Subcutaneous abdominal adipose tissue (tissue), 5 donors: ENCODE results near the gene NAT8L.

Source experiments
- H3K27ac ChIP-seq: one replicate; pipeline ENCODE4 v1.7.0; 2013; ENCODE audit warnings: low read depth, mild to moderate bottlenecking, inconsistent platforms, low read length, moderate library complexity
- H3K27me3 ChIP-seq, 5 donors: one replicate each; pipeline ENCODE4 v1.7.0; 2013; ENCODE audit warnings: low read length in 5 of 5, inconsistent platforms in 1 of 5; ENCODE audit not compliant: control insufficient read depth in 5 of 5, insufficient read depth in 4 of 5
- H3K36me3 ChIP-seq, 5 donors: one replicate each; pipeline ENCODE4 v1.7.0; 2013; ENCODE audit warnings: low read length in 5 of 5; ENCODE audit not compliant: control insufficient read depth in 5 of 5, insufficient read depth in 5 of 5
- H3K4me1 ChIP-seq, 5 donors: one replicate each; pipeline ENCODE4 v1.7.0; 2013; ENCODE audit warnings: low read length in 5 of 5, mild to moderate bottlenecking in 3 of 5, moderate library complexity in 1 of 5; ENCODE audit not compliant: control insufficient read depth in 5 of 5, insufficient read depth in 5 of 5
- H3K4me3 ChIP-seq, 5 donors: one replicate each; pipeline ENCODE4 v1.7.0; 2013; ENCODE audit warnings: low read length in 5 of 5, low read depth in 1 of 5
- H3K9ac ChIP-seq, 5 donors: one replicate each; pipeline ENCODE4 v1.7.0; 2013; ENCODE audit warnings: low read length in 5 of 5, mild to moderate bottlenecking in 4 of 5, moderate library complexity in 3 of 5
- H3K9me3 ChIP-seq, 5 donors: one replicate each; pipeline ENCODE4 v1.7.0; 2013; ENCODE audit warnings: low read length in 5 of 5; ENCODE audit not compliant: control insufficient read depth in 5 of 5
- donor health status: healthy.
- donor health status: healthy.
- donor health status: healthy.
- donor health status: healthy.
- donor health status: healthy.

The NAT8L gene

DNA sequence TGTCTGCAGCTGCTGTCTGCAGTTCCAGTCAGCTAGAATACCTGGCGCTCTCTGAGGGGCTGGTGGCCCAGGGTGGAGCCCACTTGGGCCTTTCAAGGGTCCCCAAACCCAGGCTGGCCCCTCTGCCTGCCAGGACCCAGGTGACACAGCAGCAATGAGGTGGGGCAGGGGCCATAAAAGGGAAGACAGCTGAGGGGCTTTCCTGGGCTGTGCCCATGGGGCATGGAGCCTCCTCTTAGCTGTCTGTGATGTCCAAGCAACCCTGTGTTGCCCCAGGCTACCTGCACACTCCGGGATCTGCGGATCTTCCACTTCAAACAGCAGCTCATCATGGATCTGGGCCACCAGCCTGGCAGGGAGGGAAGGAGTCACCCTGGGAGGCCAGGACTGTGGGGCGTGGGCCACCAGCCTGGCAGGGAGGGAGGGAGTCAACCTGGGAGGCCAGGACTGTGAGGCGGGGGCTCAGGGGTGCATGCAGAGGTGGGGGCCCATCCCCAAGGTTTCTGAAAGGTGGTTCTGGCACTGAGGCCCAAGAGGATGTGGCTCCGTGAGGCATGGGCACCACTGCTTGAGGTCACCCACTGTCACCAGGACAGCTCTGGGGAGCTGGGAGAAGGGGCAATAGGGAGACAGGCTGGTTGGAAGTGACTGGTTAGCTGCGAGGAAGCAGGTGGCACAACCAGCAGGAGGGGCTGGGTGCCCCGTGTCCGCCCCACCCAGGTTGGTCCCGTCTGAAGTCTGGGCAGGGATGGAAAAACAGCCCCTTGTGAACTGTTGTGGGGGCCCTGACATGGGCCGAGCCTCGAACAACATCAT lies 16.3 kb downstream of the NAT8L start:
- H3K4me1 ChIP-seq: peaks cover 0 to 10% (median 9%) of the 10 kb centered on the region in 5 donors
- H3K4me3 ChIP-seq: no peak overlapping the region
- H3K27me3 ChIP-seq: no peaks in the 10 kb centered on the region
- no peaks in the 10 kb centered on the region for H3K9me3 ChIP-seq
- H3K9ac ChIP-seq: no peak overlapping the region
- H3K27ac ChIP-seq: no peak overlapping the region
- H3K36me3 ChIP-seq: peaks cover 0 to 2% (median 0%) of the 10 kb centered on the region in 5 donors

GRCh38 chr4:2075987-2076907 lies 17.1 kb downstream of the NAT8L start:
- no peak overlapping the region for H3K9ac ChIP-seq
- H3K4me1 ChIP-seq: peaks cover 0 to 8% (median 6%) of the 10 kb centered on the region in 5 donors
- H3K36me3 ChIP-seq: peaks cover 0 to 5% (median 0%) of the 10 kb centered on the region in 5 donors
- no peak overlapping the region for H3K4me3 ChIP-seq
- H3K9me3 ChIP-seq: no peaks in the 10 kb centered on the region
- H3K27ac ChIP-seq: no peak overlapping the region
- no peaks in the 10 kb centered on the region for H3K27me3 ChIP-seq

DNA sequence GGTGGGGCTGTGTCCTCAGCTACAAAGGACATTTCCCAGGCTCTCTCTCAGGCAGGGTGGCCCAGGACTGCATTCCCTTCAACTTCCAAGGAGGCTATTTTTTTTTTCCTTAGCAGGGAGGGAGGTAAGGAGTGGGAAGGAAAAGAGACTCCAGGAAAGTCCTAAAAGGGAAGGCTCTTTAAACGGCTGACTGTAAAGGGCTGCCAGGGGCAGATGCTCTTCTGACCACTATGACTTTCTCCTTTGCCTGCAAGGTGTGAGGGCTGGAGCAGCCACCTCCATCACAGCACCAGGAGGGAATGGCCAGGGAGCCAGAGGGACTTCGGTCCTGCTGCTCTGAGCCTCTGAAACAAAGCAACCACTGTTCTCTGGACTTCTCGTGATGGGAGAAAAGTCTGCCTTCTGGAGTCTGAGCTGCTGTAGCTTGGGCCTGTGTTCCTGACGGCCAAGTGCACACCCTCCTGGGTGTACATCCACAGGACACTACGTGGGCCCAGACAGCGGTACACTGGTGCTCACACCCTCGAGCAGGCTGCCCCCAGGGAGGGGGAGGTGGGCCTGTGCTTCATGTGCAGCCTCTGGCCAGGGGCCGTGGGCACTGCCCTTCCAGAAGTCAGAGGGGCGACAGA lies 17.9 kb downstream of the NAT8L start:
- no peaks in the 10 kb centered on the region for H3K27me3 ChIP-seq
- peaks cover 0 to under 1% (median 0%) of the 10 kb centered on the region in 5 donors for H3K4me1 ChIP-seq
- no peak overlapping the region for H3K27ac ChIP-seq
- no peak overlapping the region for H3K9ac ChIP-seq
- H3K4me3 ChIP-seq: no peak overlapping the region
- H3K36me3 ChIP-seq: peaks cover 0 to 5% (median 0%) of the 10 kb centered on the region in 5 donors
- no peaks in the 10 kb centered on the region for H3K9me3 ChIP-seq

- H3K9me3 ChIP-seq: no peaks in the 10 kb centered on the region
- H3K27me3 ChIP-seq: no peaks in the 10 kb centered on the region
- peaks cover 0 to 5% (median 0%) of the 10 kb centered on the region in 5 donors for H3K36me3 ChIP-seq
- H3K27ac ChIP-seq: no peak overlapping the region
- no peaks in the 10 kb centered on the region for H3K4me1 ChIP-seq
- no peak overlapping the region for H3K9ac ChIP-seq
- no peak overlapping the region for H3K4me3 ChIP-seq
Observed at GRCh38 chr4:2077537-2078460, 18.7 kb downstream of the NAT8L start.

- no peaks in the 10 kb centered on the region for H3K27me3 ChIP-seq
- peaks cover 0 to 3% (median 3%) of the 10 kb centered on the region in 5 donors for H3K4me1 ChIP-seq
- no peaks in the 10 kb centered on the region for H3K9me3 ChIP-seq
- H3K36me3 ChIP-seq: peaks cover 0 to 5% (median 0%) of the 10 kb centered on the region in 5 donors
- no peak overlapping the region for H3K9ac ChIP-seq
- H3K27ac ChIP-seq: no peak overlapping the region
- H3K4me3 ChIP-seq: no peak overlapping the region
Observed at GRCh38 chr4:2078584-2078983, 19.5 kb downstream of the NAT8L start.

GRCh38 chr4:2079006-2079405 lies 19.9 kb downstream of the NAT8L start:
- Histone ChIP-seq H3K9ac (no peak overlapping the region), H3K36me3 (peaks cover 0 to 5% (median 0%) of the 10 kb centered on the region in 5 donors), H3K4me3 (no peak overlapping the region), H3K27ac (no peak overlapping the region), H3K27me3 (no peaks in the 10 kb centered on the region), H3K4me1 (peaks cover 0 to 8% (median 7%) of the 10 kb centered on the region in 5 donors), H3K9me3 (no peaks in the 10 kb centered on the region)

DNA sequence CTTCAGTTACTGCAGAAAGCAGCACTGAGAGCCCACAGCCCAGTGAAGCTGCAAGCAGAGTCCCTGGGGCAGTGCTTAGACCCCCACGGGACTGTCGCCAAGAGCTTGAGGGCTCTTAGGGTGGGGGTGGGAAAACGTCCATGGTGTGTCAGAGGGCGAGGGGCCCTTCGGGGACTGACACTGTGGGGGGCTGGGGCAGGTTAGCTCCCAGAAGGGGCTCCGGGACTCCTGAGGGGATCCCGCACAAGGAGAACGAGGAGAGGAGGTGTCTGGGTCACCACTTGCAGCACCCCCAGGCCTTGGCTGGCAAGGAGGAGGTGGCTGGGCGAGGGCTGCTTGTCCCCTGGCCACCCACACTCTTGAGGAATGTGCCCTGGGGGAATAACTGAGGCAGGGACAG lies 20.8 kb downstream of the NAT8L start:
- Histone ChIP-seq H3K9ac (no peak overlapping the region), H3K9me3 (no peaks in the 10 kb centered on the region), H3K4me1 (peaks cover 0 to 9% (median 7%) of the 10 kb centered on the region in 5 donors), H3K27me3 (no peaks in the 10 kb centered on the region), H3K27ac (no peak overlapping the region), H3K4me3 (no peak overlapping the region), H3K36me3 (peaks cover 0 to 5% (median 0%) of the 10 kb centered on the region in 5 donors)

GRCh38 chr4:2080429-2081300 lies 21.5 kb downstream of the NAT8L start:
- no peak overlapping the region for H3K9ac ChIP-seq
- peaks cover 0 to 5% (median 0%) of the 10 kb centered on the region in 5 donors for H3K36me3 ChIP-seq
- no peaks in the 10 kb centered on the region for H3K9me3 ChIP-seq
- peaks cover 0 to 9% (median 7%) of the 10 kb centered on the region in 5 donors for H3K4me1 ChIP-seq
- H3K27me3 ChIP-seq: no peaks in the 10 kb centered on the region
- H3K27ac ChIP-seq: no peak overlapping the region
- no peak overlapping the region for H3K4me3 ChIP-seq
